WTC11 (cell line): ENCODE measurements around the gene FOXO3. TPM values are rescaled to one million over a fixed set of nuclear protein-coding genes. Genes with fewer than 3 reads are reported as not detected.
A peak's percentile ranks its signal among the peaks of the same experiment; 100 is the strongest.

Experiments used
- ATAC-seq: fragments of 200-7000 bp; cut with Tn5 transposase; 2 replicates; pipeline ENCODE4 v1.10.0; 2021; ENCODE audit warnings: mild to moderate bottlenecking, moderate library complexity
- CTCF ChIA-PET: fragments of 300-600 bp; sonication (Branson Sonifier 250); formaldehyde crosslinking; loops from one replicate; lab custom pipeline; 2021; ENCODE audit warnings: antibody characterized with exemption; lab: Charles Lee
- POLR2A ChIA-PET: fragments of 350-600 bp; sonication (Branson Sonifier 250); formaldehyde crosslinking; loops from one replicate; lab custom pipeline; 2021; ENCODE audit warnings: antibody characterized with exemption; lab: Charles Lee
- DNase-seq: peaks from one replicate; pipeline ENCODE4 v3.0.0; 2021; ENCODE audit warnings: low spot score
- H3K27ac Mint-ChIP-seq: 2 replicates; pipeline ENCODE4 v1.8.0; 2021; ENCODE audit warnings: mixed read lengths
- H3K27me3 Mint-ChIP-seq: 2 replicates; pipeline ENCODE4 v1.8.0; 2021; ENCODE audit warnings: low read depth, mild to moderate bottlenecking, moderate library complexity, mixed read lengths
- H3K36me3 Mint-ChIP-seq: 2 replicates; pipeline ENCODE4 v1.8.0; 2021; ENCODE audit warnings: mixed read lengths
- H3K4me1 Mint-ChIP-seq: 2 replicates; pipeline ENCODE4 v1.8.0; 2022; ENCODE audit warnings: mixed read lengths
- H3K4me3 Mint-ChIP-seq: 2 replicates; pipeline ENCODE4 v1.8.0; 2021; ENCODE audit warnings: mild to moderate bottlenecking, moderate library complexity, mixed read lengths
- H3K9me3 Mint-ChIP-seq: 2 replicates; pipeline ENCODE4 v1.8.0; 2021; ENCODE audit warnings: mixed read lengths
- AFF4 ChIP-seq: sonication (generic); formaldehyde crosslinking; IDR thresholded peaks from 2 replicates; pipeline ENCODE4 v1.8.1; 2023; ENCODE audit warnings: mild to moderate bottlenecking, missing genetic modification reagents, borderline replicate concordance
- ATF3 ChIP-seq: sonication (generic); formaldehyde crosslinking; conservative IDR thresholded peaks from 2 replicates; pipeline ENCODE4 v1.8.1; 2022; ENCODE audit warnings: mild to moderate bottlenecking, missing genetic modification reagents
- ATF6 ChIP-seq: sonication (generic); formaldehyde crosslinking; IDR thresholded peaks from 2 replicates; pipeline ENCODE4 v1.8.1; 2023; ENCODE audit warnings: mild to moderate bottlenecking, missing genetic modification reagents
- ETV6 ChIP-seq: sonication (generic); formaldehyde crosslinking; IDR thresholded peaks from 2 replicates; pipeline ENCODE4 v1.8.1; 2022; ENCODE audit warnings: mild to moderate bottlenecking, missing genetic modification reagents
- GTF2I ChIP-seq: fragments of 250-450 bp; sonication (Bioruptor Pico); conservative IDR thresholded peaks from 2 replicates; pipeline ENCODE4 v1.4.0; 2021; ENCODE audit warnings: mild to moderate bottlenecking
- IRF2 ChIP-seq: sonication (generic); formaldehyde crosslinking; IDR thresholded peaks from 2 replicates; pipeline ENCODE4 v1.8.0; 2022; ENCODE audit warnings: low read depth, missing genetic modification reagents, borderline replicate concordance
- JUN ChIP-seq: sonication (generic); formaldehyde crosslinking; IDR thresholded peaks from 2 replicates; pipeline ENCODE4 v1.8.0; 2023; ENCODE audit warnings: mild to moderate bottlenecking, missing genetic modification reagents
- MYBL2 ChIP-seq: sonication (generic); formaldehyde crosslinking; IDR thresholded peaks from 2 replicates; pipeline ENCODE4 v1.8.1; 2023; ENCODE audit warnings: mild to moderate bottlenecking, moderate library complexity, missing genetic modification reagents
- NR2C2 ChIP-seq: sonication (generic); formaldehyde crosslinking; IDR thresholded peaks from 2 replicates; pipeline ENCODE4 v1.8.0; 2022; ENCODE audit warnings: mild to moderate bottlenecking, missing genetic modification reagents
- NR3C1 ChIP-seq: sonication (generic); formaldehyde crosslinking; conservative IDR thresholded peaks from 2 replicates; pipeline ENCODE4 v1.8.1; 2023; ENCODE audit warnings: low read depth, mild to moderate bottlenecking, missing genetic modification reagents
- SMAD3 ChIP-seq: sonication (generic); formaldehyde crosslinking; IDR thresholded peaks from 2 replicates; pipeline ENCODE4 v1.8.0; 2022; ENCODE audit warnings: missing genetic modification reagents, mild to moderate bottlenecking, borderline replicate concordance
- TEAD1 ChIP-seq: sonication (generic); formaldehyde crosslinking; IDR thresholded peaks from 2 replicates; pipeline ENCODE4 v1.8.0; 2022; ENCODE audit warnings: mild to moderate bottlenecking, missing genetic modification reagents
- ZNF317 ChIP-seq: sonication (generic); formaldehyde crosslinking; IDR thresholded peaks from 2 replicates; pipeline ENCODE4 v1.8.1; 2023; ENCODE audit warnings: low read depth, mild to moderate bottlenecking, moderate library complexity, missing genetic modification reagents, borderline replicate concordance
- ZNF512 ChIP-seq: sonication (generic); formaldehyde crosslinking; IDR thresholded peaks from 2 replicates; pipeline ENCODE4 v1.8.1; 2022; ENCODE audit warnings: missing genetic modification reagents, borderline replicate concordance
- ZNF532 ChIP-seq: fragments of 250-450 bp; sonication (Bioruptor Pico); IDR thresholded peaks from 2 replicates; pipeline ENCODE4 v1.9.0; 2021; ENCODE audit warnings: mild to moderate bottlenecking, borderline replicate concordance
- ZNF671 ChIP-seq: fragments of 250-450 bp; sonication (Bioruptor Pico); IDR thresholded peaks from 2 replicates; pipeline ENCODE4 v1.8.0; 2021; ENCODE audit warnings: mild to moderate bottlenecking
- total RNA-seq: library from RNA; stranded (reverse); gene quantifications from 3 replicates; pipeline ENCODE4 v1.2.3, GENCODE V29; 2021

Gene FOXO3
- total RNA-seq, 1 experiment from 2014 or later, result 15.6 TPM

- peaks cover 13% of the 10 kb centered on the region for H3K36me3 Mint-ChIP-seq
- ATAC-seq, result no peak
- H3K9me3 Mint-ChIP-seq, result peaks cover 16% of the 10 kb centered on the region
- DNase-seq, result no peak
- CTCF ChIA-PET, result interaction anchor here (0.6 kb wide), 1 partner anchor 75 kb away, joined by 3 read pairs; no protein-coding TSS in a partner anchor
- H3K27me3 Mint-ChIP-seq, result no peaks in the 10 kb centered on the region; the same call in 1 of the 2 replicates
- no peak for TF ChIP-seq SMAD3
- TF ChIP-seq ZNF671 (CRISPR knock-in tag), result no peak
- TF ChIP-seq ATF6 (CRISPR knock-in tag), result no peak
- TF ChIP-seq IRF2 (CRISPR knock-in tag), result no peak
- TF ChIP-seq AFF4 (CRISPR knock-in tag), result no peak
- no peak for TF ChIP-seq GTF2I (CRISPR knock-in tag)
- TF ChIP-seq ZNF317 (CRISPR knock-in tag), result no peak
- H3K27ac Mint-ChIP-seq, result peak overlapping the region; percentile 62
- POLR2A ChIA-PET, result interaction anchor here (0.7 kb wide), 1 partner anchor 21 kb away, joined by 3 read pairs; no protein-coding TSS in a partner anchor
- H3K4me3 Mint-ChIP-seq, result no peak overlapping the region
- H3K4me1 Mint-ChIP-seq, result peaks cover 18% of the 10 kb centered on the region
Measured at GRCh38 chr6:108720827-108721226, 160.1 kb downstream of the FOXO3 start.

- peaks cover 16% of the 10 kb centered on the region for H3K9me3 Mint-ChIP-seq
- DNase-seq (no peak), ATAC-seq (no peak)
- CTCF ChIA-PET, result interaction anchor here (0.6 to 1.0 kb wide), 2 partner anchors 74 to 116 kb away, joined by 3 read pairs; no protein-coding TSS in a partner anchor
- H3K36me3 Mint-ChIP-seq, result peaks cover 13% of the 10 kb centered on the region
- peak overlapping the region; percentile 62 for H3K27ac Mint-ChIP-seq
- no peak overlapping the region for H3K4me3 Mint-ChIP-seq
- POLR2A ChIA-PET, result interaction anchor here (0.7 kb wide), 1 partner anchor 22 kb away, joined by 3 read pairs; no protein-coding TSS in a partner anchor
- no peaks in the 10 kb centered on the region; the same call in 1 of the 2 replicates for H3K27me3 Mint-ChIP-seq
- peaks cover 18% of the 10 kb centered on the region for H3K4me1 Mint-ChIP-seq
- TF ChIP-seq ZNF532 (CRISPR knock-in tag) (no peak), MYBL2 (CRISPR knock-in tag) (no peak), TEAD1 (no peak), ZNF512 (CRISPR knock-in tag) (no peak), AFF4 (CRISPR knock-in tag) (no peak), SMAD3 (no peak), ATF3 (no peak), NR2C2 (no peak), ETV6 (CRISPR knock-in tag) (no peak), NR3C1 (CRISPR knock-in tag) (no peak), JUN (CRISPR knock-in tag) (no peak)
Measured at GRCh38 chr6:108721286-108721685, 160.6 kb downstream of the FOXO3 start.
